Fibroblast of skin of back (primary cell): Measurements from ENCODE around the gene ANKRD55.
"Not testable (repeated sequence)": the region's sequence is repeated elsewhere in the genome, so short reads cannot be mapped to it uniquely, and the experiment has no call there.

Experiments used
- DNase-seq: peaks from one replicate; pipeline ENCODE4 v3.0.0-alpha.2; 2013

ANKRD55 gene

GRCh38 chr5:56206126-56206910 is 26.8 kb downstream of the ANKRD55 start:
- peak; percentile 58 for DNase-seq

GRCh38 chr5:56203936-56204335 is 29.2 kb downstream of the ANKRD55 start:
- not testable (repeated sequence) for DNase-seq

DNA sequence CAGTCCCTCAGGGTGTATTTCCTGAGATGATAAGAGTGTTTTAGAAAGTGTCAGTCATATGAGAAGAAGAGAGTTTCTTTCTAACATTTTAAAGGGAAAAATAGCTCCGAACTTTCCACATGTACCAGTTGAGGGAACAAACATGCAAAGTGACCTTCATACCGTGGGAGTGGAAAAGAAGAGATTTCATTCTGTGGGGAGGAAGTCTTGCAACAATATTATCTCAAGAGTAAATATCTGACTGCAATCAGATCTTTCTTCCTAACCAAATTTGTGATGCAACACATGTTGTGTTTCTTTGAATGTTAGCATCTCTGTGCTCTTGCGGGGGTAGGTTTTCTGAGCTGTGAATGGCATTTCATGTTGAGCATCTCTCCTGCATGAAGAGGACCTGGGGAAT is 30.6 kb downstream of the ANKRD55 start:
- no peak for DNase-seq

DNA sequence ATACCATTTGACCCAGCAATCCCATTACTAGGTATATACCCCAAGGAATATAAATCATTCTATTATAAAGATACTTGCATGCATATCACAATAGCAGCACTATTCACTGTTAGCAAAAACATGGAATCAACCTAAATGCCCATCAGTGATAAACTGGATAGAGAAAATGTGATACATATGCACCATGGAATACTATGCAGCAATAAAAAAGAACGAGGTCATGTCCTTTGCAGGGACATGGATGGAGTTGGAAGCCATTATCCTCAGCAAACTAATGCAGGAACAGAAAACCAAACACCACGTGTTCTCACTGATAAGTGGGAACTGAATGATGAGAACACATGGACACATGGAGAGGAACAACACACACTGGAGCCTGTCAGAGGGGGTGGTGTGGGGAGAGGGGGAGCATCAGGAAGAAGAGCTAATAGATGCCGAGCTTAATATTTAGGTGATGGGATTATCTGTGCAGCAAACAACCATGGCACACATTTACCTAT is 31.3 kb downstream of the ANKRD55 start:
- not testable (repeated sequence) for DNase-seq

- peak; percentile 69 for DNase-seq
Observed at GRCh38 chr5:56200971-56201666, 32.0 kb downstream of the ANKRD55 start.

DNA sequence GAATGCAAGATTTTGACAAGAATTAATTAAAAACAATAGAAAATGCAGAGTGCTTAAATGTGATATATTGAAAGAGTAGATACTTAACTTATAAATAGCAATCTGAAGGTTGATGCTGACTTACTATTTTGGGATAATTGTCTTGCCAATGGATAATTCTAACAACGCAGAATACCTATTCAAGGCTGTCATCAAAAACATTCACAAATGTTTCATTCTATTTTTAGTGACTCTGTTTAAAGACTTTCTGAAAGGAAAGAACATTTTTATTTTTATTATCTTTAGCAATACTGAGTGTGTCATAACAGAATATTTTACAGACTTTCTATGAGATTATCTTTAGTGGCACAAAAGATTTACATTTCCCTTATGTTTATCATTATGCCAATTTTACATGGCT is 38.1 kb downstream of the ANKRD55 start:
- DNase-seq = peak; percentile 32

GRCh38 chr5:56192246-56192645 is 40.9 kb downstream of the ANKRD55 start:
- DNase-seq = no peak

DNA sequence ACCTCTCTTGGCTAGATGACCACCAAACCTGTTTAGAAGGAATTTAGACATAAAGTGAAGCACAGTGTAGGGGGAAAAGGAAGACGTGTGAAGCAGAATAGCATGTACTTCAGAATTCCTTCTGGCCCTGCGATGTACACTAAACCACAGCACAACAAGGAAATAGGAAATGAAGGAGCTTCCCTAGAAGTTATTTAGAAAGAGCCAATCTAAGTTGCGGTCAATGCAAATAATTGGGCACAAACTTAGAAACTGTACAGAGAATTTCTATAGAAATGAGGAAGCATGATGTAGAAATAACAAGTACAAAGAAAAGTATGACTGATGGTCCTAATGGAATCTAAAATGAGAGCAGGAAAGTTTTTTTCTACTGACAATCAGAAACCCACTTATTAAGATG is 41.5 kb downstream of the ANKRD55 start:
- DNase-seq = no peak

- DNase-seq = peak; percentile 81
Observed at GRCh38 chr5:56190497-56190896, 42.6 kb downstream of the ANKRD55 start.

DNA sequence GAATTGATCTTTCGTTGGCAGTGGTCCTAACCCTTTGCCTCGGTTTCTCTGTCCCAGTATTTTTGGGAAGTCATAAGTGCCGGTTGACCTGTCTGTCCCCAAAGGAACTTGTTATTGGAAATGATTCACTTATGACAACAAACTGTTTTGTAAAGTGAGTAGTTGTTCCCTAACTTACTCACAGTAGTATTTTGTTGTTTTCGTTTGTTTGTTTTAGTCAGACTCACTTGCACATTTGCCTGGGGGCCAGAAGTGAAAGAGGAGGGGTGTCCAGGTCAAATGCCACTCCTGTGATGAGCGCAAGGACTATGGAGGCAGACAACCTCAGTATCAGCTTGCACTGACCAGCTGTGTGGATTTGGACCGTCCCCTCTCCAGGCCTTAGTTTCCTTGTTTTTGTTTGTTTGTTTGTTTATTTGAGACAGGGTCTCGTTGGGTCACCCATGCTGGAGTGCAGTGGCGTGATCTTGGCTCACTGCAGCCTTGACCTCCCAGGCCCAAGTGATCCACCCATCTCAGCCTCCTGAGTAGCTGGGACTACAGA is 47.3 kb downstream of the ANKRD55 start:
- DNase-seq = no peak

- peak; percentile 93 for DNase-seq
Observed at GRCh38 chr5:56183506-56183905, 49.6 kb downstream of the ANKRD55 start.

DNA sequence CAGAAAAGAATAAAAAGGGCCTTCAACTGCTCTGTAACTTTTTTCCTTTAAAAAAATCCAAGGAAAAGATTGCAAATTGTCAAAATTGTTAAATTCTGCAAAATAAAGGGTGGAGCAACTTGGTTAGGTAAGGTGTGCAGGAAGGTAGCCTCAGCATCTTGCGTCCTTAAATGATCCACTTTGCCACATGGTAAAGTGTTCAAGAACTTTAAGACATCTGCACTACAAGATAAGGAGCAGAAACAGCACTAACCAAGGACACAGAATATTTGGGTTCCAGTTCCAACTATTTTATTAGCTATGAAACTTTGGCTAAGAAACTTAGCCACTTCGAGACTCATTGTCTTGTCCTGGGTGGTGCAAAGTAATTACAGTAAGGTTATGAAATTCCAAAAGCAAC is 53.7 kb downstream of the ANKRD55 start:
- DNase-seq = no peak

DNA sequence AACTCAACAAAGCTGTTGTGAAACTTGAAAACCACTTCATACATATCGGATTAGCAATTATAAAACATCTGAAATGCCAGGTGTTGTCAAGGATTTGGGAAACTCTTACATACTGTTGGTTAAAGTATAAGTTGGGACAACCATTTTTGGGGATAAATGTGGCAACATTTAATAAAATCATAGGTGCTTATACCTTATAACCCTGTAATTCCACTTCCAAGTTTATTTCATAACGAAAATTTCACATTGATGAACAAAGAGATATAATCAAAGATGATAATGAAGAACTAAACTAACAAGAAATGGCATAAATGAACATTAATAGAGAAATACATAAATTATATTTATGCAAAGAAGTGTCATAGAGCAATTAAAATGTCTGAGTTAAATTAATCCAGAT is 54.3 kb downstream of the ANKRD55 start:
- DNase-seq = no peak

DNA sequence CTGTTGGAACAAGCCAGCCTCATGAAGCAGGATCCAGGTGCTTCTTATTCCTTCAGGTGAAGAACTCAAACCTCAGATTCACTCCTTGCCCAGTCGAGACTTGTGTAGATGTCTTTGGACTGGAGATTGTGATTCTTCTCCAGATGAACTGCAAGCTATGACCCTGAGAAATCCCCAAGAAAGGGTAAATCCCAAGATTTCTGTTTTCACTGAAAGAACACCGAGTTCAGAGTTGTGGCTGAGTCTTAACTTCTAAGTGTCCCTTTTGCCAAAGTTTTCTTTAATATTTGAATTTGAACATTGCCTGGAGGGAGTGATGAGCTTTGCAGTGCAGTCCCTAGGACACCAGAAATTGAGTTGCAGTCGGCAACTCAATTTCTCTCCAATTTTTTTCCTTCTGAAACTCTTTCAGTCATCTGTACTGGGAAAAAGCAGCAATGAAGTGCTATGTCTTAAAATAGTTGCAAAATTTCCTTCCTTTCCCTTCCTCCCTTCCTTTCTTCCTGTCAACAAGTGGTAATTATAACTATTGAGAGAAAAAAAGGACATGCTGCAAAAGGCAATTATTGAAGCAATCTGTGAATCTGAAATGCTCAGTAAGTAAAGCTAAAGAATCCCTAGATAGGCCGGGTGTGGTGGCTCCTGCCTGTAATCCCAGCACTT is 56.1 kb downstream of the ANKRD55 start:
- DNase-seq = no peak

DNA sequence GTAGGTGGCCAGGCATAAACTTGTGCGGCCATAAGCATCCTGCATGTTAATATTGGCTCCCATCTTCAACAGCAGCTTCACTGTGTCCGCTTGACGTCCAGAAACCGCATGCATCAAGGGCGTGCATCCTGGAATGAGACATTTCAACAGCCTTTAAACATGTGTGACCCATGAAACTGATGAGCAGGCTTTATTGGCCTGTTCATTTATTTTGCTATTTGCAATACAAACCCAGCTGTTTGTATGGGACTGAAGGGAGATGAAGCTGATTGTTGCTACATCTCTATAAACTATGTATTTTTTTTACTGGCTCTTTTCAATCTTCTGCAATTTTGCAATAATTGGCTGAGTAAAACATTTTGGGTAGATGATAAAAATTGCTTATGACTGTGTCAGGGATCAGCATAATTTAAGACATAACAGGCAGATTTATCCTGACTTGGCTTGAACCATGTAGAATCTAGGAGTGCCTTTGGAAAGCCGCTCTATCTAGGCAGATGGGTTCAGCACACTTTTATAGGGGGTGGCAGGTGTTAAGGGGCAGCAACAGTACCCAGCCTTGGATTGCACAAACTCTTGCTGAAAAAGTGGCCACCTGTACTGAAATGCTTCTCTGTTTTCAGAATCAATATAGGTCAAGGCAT is 56.9 kb downstream of the ANKRD55 start:
- no peak for DNase-seq

DNA sequence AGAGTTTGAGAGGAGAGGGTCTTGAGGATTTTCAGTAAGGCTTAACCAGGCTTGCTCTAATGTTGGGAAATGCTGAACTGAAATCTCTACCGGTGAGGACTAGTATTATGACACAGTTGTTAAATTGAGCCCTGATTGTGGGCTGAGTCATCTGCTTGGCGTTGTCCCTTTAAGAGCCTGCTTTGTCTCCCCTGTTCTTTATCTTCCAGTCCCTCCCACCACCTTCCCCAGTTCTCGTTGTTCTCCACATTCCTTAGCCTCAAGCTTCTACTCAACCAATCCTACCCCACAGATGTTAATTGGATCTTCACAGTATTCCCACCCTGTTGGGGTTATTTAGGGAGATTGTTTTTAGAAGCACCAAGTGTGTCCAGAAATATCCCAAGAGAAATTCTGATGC is 57.6 kb downstream of the ANKRD55 start:
- peak; percentile 72 for DNase-seq

- DNase-seq = no peak
Observed at GRCh38 chr5:56175021-56175420, 58.1 kb downstream of the ANKRD55 start.

- DNase-seq = peak; percentile 35
Observed at GRCh38 chr5:56172241-56172640, 60.9 kb downstream of the ANKRD55 start.

- peak; percentile 62 for DNase-seq
Observed at GRCh38 chr5:56170557-56170956, 62.6 kb downstream of the ANKRD55 start.

- no peak for DNase-seq
Observed at GRCh38 chr5:56169949-56170348, 63.2 kb downstream of the ANKRD55 start.

GRCh38 chr5:56169281-56169680 is 63.8 kb downstream of the ANKRD55 start:
- DNase-seq = peak; percentile 80

- DNase-seq = peak; percentile 57
Observed at GRCh38 chr5:56168066-56168478, 65.1 kb downstream of the ANKRD55 start.

DNA sequence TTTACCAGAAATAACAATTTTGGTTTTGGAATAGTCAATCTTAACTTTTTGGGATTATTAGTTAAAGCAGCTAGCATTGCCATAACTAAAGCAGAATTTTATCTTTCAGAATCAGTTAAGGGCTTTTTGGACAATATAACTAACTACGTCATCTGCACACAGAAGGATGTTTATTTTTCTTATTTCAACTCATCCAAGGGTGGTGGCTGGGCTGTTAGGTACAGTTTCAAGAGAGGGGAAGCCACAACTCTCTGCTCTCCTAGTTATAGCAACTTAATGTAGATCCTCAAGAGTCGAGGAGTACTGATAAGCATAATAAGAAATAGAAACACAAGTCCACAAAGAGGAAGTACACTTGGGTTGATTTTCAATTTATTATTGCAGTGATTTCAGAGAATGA is 65.6 kb downstream of the ANKRD55 start:
- DNase-seq = peak; percentile 33
